Epithelial cell of proximal tubule (primary cell): Measurements from ENCODE around the gene YOD1. TPM values are rescaled to one million over a fixed set of nuclear protein-coding genes. Genes with fewer than 3 reads are reported as not detected.

ENCODE experiments used
- DNase-seq: peaks from one replicate; pipeline ENCODE4 v3.0.0-alpha.2; 2011; ENCODE audit warnings: low read depth
- H3K4me3 ChIP-seq: 2 replicates; pipeline ENCODE4 v1.5.1; 2011; ENCODE audit warnings: low read depth, mild to moderate bottlenecking, low read length
- total RNA-seq: library from RNA; depleted of rRNA; stranded (reverse); fragments of >200 nt; gene quantifications from 2 replicates; pipeline ENCODE4 v1.2.3, GENCODE V29; 2015
- TF ChIP-seq, protein P1 (sequence below): conservative IDR thresholded peaks from 2 replicates; pipeline ENCODE4 v1.5.1; 2012; ENCODE audit warnings: low read depth, mild to moderate bottlenecking, low read length

YOD1 gene
- total RNA-seq, 1 donor from 2014 or later = 6.7 TPM

- H3K4me3 ChIP-seq = no peak overlapping the region
- no peak for DNase-seq
- TF ChIP-seq, protein P1, sequence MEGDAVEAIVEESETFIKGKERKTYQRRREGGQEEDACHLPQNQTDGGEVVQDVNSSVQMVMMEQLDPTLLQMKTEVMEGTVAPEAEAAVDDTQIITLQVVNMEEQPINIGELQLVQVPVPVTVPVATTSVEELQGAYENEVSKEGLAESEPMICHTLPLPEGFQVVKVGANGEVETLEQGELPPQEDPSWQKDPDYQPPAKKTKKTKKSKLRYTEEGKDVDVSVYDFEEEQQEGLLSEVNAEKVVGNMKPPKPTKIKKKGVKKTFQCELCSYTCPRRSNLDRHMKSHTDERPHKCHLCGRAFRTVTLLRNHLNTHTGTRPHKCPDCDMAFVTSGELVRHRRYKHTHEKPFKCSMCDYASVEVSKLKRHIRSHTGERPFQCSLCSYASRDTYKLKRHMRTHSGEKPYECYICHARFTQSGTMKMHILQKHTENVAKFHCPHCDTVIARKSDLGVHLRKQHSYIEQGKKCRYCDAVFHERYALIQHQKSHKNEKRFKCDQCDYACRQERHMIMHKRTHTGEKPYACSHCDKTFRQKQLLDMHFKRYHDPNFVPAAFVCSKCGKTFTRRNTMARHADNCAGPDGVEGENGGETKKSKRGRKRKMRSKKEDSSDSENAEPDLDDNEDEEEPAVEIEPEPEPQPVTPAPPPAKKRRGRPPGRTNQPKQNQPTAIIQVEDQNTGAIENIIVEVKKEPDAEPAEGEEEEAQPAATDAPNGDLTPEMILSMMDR = no peak
These were observed 41.7 kb downstream of the YOD1 start for GRCh38 chr1:207009182-207009850.

DNA sequence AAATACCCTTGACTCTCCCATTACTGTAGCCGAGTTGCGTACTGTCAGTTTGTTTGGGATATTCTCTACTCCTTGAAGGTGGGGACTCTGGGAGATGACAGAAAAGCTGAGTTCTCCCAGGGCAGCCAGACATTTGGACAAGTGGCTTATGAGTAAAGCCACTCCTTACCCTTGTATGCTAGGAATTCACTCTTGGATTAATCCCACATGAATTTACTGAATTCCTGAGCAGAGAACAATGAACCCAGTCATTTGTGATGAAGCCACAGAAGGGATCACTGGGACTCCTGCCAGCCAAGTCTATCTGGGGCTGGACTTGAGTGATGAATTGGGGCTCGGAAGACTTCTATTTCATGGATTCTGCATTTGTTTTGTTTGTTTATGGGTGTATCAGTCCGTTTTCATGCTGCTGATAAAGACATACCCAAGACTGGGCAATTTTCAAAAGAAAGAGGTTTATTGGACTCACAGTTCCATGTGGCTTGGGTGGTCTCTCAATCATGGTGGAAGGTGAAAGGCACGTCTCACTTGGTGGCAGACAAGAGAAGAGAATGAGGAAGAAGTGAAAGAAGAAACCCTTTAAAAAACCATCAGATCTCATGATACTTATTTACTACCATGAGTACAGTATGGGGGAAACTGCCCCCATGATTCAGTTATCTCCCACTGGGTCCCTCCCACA lies 43.5 kb downstream of the YOD1 start:
- no peak overlapping the region for H3K4me3 ChIP-seq
- TF ChIP-seq, protein P1 = no peak
- peak; percentile 93 for DNase-seq

GRCh38 chr1:207006914-207007313 lies 44.1 kb downstream of the YOD1 start:
- TF ChIP-seq, protein P1 = no peak
- no peak for DNase-seq
- H3K4me3 ChIP-seq = no peak overlapping the region

DNA sequence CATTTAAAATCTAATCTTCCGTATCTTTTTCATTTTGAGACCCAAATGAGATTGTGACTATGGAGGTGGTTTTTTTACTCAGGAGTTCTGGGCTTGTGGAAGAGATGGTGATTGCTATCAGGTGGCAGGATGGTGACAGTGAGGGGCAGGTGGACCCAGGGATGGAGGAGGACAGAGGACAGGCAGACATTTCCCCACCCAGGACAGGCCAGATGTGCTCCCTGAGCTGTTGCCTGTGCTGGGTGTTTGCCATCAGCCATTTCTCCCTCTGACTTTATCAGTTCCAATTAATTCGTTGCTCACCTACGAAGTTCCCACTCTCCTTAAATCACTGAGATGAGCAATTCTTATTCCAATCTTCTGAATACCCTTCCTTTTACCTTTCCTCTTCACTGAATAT lies 44.9 kb downstream of the YOD1 start:
- no peak for DNase-seq
- no peak overlapping the region for H3K4me3 ChIP-seq
- TF ChIP-seq, protein P1 = no peak

- DNase-seq = no peak
- TF ChIP-seq, protein P1 = peak; percentile 92
- H3K4me3 ChIP-seq = no peak overlapping the region
These were observed 45.8 kb downstream of the YOD1 start for GRCh38 chr1:207004931-207005830.

GRCh38 chr1:207003210-207003609 lies 47.8 kb downstream of the YOD1 start:
- no peak overlapping the region for H3K4me3 ChIP-seq
- no peak for DNase-seq
- TF ChIP-seq, protein P1 = no peak
